ENCODE data around the gene SLC29A4. TPM values are rescaled to one million over a fixed set of nuclear protein-coding genes. Genes with fewer than 3 reads are reported as not detected.
A peak's percentile ranks its signal among the peaks of the same experiment; 100 is the strongest.

SLC29A4 gene
- total RNA-seq, 6 experiments from 2014 or later, result 1.5 to 7.7 (median 3.9) TPM

DNA sequence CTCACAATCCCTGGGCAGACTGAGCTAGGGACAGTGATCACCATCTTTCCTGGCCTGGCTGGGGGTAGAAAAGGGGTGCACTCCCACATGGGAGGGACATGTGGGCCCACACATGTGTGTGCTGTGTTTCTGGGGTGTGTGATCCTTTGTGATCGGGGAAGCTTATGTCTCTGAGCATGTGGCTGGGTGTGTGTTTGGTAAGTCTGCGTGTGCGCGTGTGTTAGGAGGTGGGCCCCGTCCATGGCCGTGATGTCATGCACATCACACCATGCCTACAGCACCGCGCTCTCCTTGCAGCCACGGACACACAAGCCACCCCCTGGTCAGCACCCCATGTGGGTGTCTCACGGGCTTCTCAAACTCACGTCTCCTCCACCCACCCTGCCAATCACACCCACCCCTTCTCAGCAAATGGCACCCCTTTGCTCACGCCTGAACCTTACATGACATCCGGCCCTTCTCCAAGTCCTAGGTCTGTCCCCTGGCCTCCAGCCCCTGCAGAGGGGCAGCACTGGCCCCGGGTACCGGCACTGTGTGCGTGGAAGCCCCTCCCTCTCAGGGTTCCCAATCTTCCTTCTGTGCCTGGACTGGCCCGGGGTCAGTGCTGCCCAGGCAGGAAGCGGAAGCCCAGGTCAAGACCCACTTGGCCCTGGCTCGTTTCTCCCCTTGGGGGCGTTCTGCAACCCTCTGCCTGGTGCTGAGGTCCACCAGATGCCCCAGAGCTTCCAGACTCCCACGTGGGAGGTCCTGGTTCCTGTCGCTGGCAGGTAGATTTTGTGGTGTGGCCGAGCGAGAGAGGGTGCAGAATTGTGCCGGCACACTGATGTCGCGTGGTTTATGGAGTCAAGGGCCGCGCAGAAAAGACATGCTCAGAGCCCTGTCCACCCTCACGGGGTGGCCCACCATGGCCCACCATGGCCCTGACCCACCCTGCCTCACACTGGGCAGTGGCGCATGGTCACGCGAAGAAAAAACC, 12.6 kb downstream of the SLC29A4 start:
- WGBS (ENCODE audit: insufficient coverage, low coverage, low lambda C conversion rate, missing lambda C conversion rate), result 89% methylated on average over 5 of the region's 33 CpGs
- Histone ChIP-seq H3K4me3 (no peak overlapping the region), H3K27ac (no peak overlapping the region), H3K4me1 (no peaks in the 10 kb centered on the region), H3K27me3 (no peaks in the 10 kb centered on the region), H3K36me3 (no peaks in the 10 kb centered on the region), H3K9me3 (no peaks in the 10 kb centered on the region)
- no peak for TF ChIP-seq POLR2A (IDR thresholded peaks at IDR 0.05)
- TF ChIP-seq CTCF (IDR thresholded peaks at IDR 0.05), result no peak
- DNase-seq (no peak), ATAC-seq (no peak)
- intact Hi-C loops (cut with DNase I), result no loop called here

GRCh38 chr7:5296015-5296610, 13.4 kb downstream of the SLC29A4 start:
- no peak overlapping the region for H3K27ac ChIP-seq
- TF ChIP-seq CTCF (IDR thresholded peaks at IDR 0.05) (no peak), POLR2A (IDR thresholded peaks at IDR 0.05) (no peak)
- no peak overlapping the region for H3K4me3 ChIP-seq
- DNase-seq (no peak), ATAC-seq (no peak)
- H3K4me1 ChIP-seq, result no peaks in the 10 kb centered on the region
- H3K9me3 ChIP-seq, result no peaks in the 10 kb centered on the region
- 59% methylated on average over 19 of the region's 29 CpGs for WGBS (ENCODE audit: insufficient coverage, low coverage, low lambda C conversion rate, missing lambda C conversion rate)
- no peaks in the 10 kb centered on the region for H3K27me3 ChIP-seq
- no peaks in the 10 kb centered on the region for H3K36me3 ChIP-seq
- intact Hi-C loops (cut with DNase I), result no loop called here

GRCh38 chr7:5296611-5297226, 14.0 kb downstream of the SLC29A4 start:
- no peaks in the 10 kb centered on the region for H3K36me3 ChIP-seq
- H3K4me3 ChIP-seq, result no peak overlapping the region
- intact Hi-C loops (cut with DNase I), result no loop called here
- TF ChIP-seq CTCF (IDR thresholded peaks at IDR 0.05) (no peak), POLR2A (IDR thresholded peaks at IDR 0.05) (no peak)
- H3K4me1 ChIP-seq, result no peaks in the 10 kb centered on the region
- no peaks in the 10 kb centered on the region for H3K27me3 ChIP-seq
- H3K9me3 ChIP-seq, result no peaks in the 10 kb centered on the region
- peak in 3 of 4 donors; percentile 24 to 33 (median 29) for ATAC-seq
- no peak overlapping the region for H3K27ac ChIP-seq
- 33% methylated on average over 3 of the region's 48 CpGs for WGBS (ENCODE audit: insufficient coverage, low coverage, low lambda C conversion rate, missing lambda C conversion rate)
- no peak for DNase-seq

DNA sequence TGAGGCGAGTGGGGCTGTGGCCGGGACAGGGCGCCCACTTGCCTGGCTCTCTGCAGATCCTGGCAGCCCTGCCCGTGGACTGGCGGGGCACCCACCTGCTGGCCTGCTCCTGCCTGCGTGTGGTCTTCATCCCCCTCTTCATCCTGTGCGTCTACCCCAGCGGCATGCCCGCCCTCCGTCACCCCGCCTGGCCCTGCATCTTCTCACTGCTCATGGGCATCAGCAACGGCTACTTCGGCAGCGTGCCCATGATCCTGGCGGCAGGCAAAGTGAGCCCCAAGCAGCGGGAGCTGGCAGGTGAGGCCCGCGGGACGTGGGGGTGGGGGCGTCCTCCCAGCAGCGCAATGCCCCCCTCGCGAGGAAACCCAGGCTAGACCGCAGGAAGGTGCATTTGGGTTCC, 17.6 kb downstream of the SLC29A4 start:
- no peaks in the 10 kb centered on the region for H3K36me3 ChIP-seq
- no peak for TF ChIP-seq CTCF (IDR thresholded peaks at IDR 0.05)
- TF ChIP-seq POLR2A (IDR thresholded peaks at IDR 0.05), result no peak
- H3K4me1 ChIP-seq, result no peaks in the 10 kb centered on the region
- DNase-seq, result no peak
- H3K9me3 ChIP-seq, result no peaks in the 10 kb centered on the region
- no peak overlapping the region for H3K27ac ChIP-seq
- ATAC-seq, result no peak
- 91% methylated on average over 4 of the region's 24 CpGs for WGBS (ENCODE audit: insufficient coverage, low coverage, low lambda C conversion rate, missing lambda C conversion rate)
- intact Hi-C loops (cut with DNase I), result no loop called here
- H3K27me3 ChIP-seq, result no peaks in the 10 kb centered on the region
- no peak overlapping the region for H3K4me3 ChIP-seq
